Measurements from ENCODE around the gene IL6. TPM values are rescaled to one million over a fixed set of nuclear protein-coding genes. Genes with fewer than 3 reads are reported as not detected.

The IL6 gene
- polyA plus RNA-seq, 1 donor (not counting 4 experiments of a cell fraction or from before 2014, with no cell fraction given): 5.0 TPM

DNA sequence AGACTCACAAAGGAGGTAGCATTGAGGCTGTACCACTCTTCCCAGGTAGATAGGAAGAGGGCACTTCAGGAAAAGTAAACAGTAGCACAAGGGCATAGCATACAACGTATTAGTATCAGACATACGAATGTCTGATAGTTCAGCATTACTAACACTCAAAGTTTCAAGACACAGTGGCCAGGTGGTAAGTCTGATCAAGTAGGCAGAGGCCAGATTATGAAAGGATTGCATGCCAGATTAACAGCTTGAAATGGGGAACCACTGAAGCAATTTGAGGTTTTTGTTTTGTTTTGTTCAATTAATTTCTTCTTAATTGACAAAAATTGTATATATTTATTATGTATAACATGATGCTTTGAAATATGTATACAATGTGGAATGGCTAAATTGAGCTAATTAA, 45.7 kb upstream of the IL6 start:
- Histone ChIP-seq H3K4me2 (ENCODE audit: control insufficient read depth, extremely low read depth, insufficient read depth, low read depth, low read length) (no peak overlapping the region), H3K27ac (ENCODE audit: control insufficient read depth, insufficient read depth, low read length) (no peak overlapping the region), H3K9ac (ENCODE audit: control insufficient read depth, extremely low read depth, insufficient read depth, low read length) (no peak overlapping the region), H3K4me3 (ENCODE audit: control insufficient read depth in 2 of 3, extremely low read depth in 1 of 3, insufficient read depth in 2 of 3, low read depth in 1 of 3, low read length in 3 of 3) (no peak overlapping the region), H4K20me1 (ENCODE audit: control insufficient read depth, extremely low read depth, insufficient read depth, low read length) (no peaks in the 10 kb centered on the region), H3K9me3 (ENCODE audit: control insufficient read depth, low read depth, low read length) (no peaks in the 10 kb centered on the region), H3K79me2 (ENCODE audit: control insufficient read depth, insufficient read depth, low read length) (no peaks in the 10 kb centered on the region), H3K36me3 (ENCODE audit: control insufficient read depth in 2 of 2, extremely low read depth in 1 of 2, insufficient read depth in 2 of 2, low read length in 2 of 2) (no peaks in the 10 kb centered on the region), H3K4me1 (ENCODE audit: control insufficient read depth, extremely low read depth, insufficient read depth, low read length) (no peaks in the 10 kb centered on the region), H2AFZ (ENCODE audit: control insufficient read depth, low read length) (no peak overlapping the region), H3K9me1 (ENCODE audit: control insufficient read depth, extremely low read depth, insufficient read depth, low read length) (no peaks in the 10 kb centered on the region), H3K27me3 (ENCODE audit: control insufficient read depth, extremely low read depth, insufficient read depth, low read length) (no peaks in the 10 kb centered on the region)
- DNase-seq (ENCODE audit: low read depth, low spot score): no peak
- no peak for FAIRE-seq
- TF ChIP-seq, protein P1, sequence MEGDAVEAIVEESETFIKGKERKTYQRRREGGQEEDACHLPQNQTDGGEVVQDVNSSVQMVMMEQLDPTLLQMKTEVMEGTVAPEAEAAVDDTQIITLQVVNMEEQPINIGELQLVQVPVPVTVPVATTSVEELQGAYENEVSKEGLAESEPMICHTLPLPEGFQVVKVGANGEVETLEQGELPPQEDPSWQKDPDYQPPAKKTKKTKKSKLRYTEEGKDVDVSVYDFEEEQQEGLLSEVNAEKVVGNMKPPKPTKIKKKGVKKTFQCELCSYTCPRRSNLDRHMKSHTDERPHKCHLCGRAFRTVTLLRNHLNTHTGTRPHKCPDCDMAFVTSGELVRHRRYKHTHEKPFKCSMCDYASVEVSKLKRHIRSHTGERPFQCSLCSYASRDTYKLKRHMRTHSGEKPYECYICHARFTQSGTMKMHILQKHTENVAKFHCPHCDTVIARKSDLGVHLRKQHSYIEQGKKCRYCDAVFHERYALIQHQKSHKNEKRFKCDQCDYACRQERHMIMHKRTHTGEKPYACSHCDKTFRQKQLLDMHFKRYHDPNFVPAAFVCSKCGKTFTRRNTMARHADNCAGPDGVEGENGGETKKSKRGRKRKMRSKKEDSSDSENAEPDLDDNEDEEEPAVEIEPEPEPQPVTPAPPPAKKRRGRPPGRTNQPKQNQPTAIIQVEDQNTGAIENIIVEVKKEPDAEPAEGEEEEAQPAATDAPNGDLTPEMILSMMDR (optimal IDR thresholded peaks at IDR 0.05 in 1 of 3, IDR thresholded peaks at IDR 0.05 in 1 of 3, conservative IDR thresholded peaks at IDR 0.05 in 1 of 3; ENCODE audit: extremely low read depth in 1 of 3, insufficient read depth in 2 of 3, low read length in 3 of 3): no peak
- no peak for TF ChIP-seq EZH2 (IDR thresholded peaks at IDR 0.05; ENCODE audit: low read length)
- dilution Hi-C loops (cut with MboI; ENCODE audit: extremely low pct_ligation_motif_present, low sequenced_read_pairs): no loop called here

DNA sequence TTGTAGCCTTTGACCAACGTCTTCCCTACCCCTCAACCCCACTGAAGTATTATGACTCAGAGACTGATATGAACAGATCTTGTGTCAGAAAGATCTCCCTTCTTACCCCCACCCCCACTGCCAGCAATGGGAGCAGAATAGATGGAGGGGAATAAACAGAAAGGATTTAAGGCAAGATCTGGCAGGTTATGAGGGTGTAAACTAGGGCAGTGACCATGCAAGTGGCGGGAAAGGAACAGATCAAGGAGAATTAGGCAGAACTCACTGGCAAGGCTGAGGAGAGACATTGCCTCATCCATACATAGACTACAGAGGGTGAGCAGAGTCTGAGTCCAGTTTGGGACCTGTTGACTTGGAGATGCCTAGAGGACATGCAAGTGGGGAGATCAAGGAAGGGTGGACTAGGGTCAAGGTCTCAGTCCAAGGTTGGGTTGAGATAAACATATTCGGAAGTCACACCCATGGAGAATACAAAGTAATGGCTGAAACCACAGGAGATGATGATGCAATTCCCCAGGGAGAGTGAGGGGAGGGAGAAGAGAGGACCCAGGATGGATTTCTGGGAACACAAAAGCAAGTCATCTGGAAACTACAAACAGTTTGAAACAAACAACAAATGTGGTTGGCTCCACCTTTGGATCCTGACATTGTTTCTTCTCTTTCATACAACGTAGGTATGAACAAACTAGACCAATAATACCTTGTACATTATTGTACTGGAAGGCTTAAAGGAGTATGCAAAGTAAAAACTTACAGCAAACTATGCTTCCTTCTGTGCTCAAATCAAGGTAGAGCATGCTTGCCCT, 44.9 kb upstream of the IL6 start:
- no peak for FAIRE-seq
- no peak overlapping the region for H3K9ac ChIP-seq (ENCODE audit: control insufficient read depth, extremely low read depth, insufficient read depth, low read length)
- no peak for DNase-seq (ENCODE audit: low read depth, low spot score)
- H3K9me1 ChIP-seq (ENCODE audit: control insufficient read depth, extremely low read depth, insufficient read depth, low read length): no peaks in the 10 kb centered on the region
- H3K79me2 ChIP-seq (ENCODE audit: control insufficient read depth, insufficient read depth, low read length): no peaks in the 10 kb centered on the region
- dilution Hi-C loops (cut with MboI; ENCODE audit: extremely low pct_ligation_motif_present, low sequenced_read_pairs): no loop called here
- no peaks in the 10 kb centered on the region for H3K36me3 ChIP-seq (ENCODE audit: control insufficient read depth in 2 of 2, extremely low read depth in 1 of 2, insufficient read depth in 2 of 2, low read length in 2 of 2)
- H3K4me3 ChIP-seq (ENCODE audit: control insufficient read depth in 2 of 3, extremely low read depth in 1 of 3, insufficient read depth in 2 of 3, low read depth in 1 of 3, low read length in 3 of 3): no peak overlapping the region
- H2AFZ ChIP-seq (ENCODE audit: control insufficient read depth, low read length): no peak overlapping the region
- H3K9me3 ChIP-seq (ENCODE audit: control insufficient read depth, low read depth, low read length): no peaks in the 10 kb centered on the region
- H3K27ac ChIP-seq (ENCODE audit: control insufficient read depth, insufficient read depth, low read length): no peak overlapping the region
- TF ChIP-seq, protein P1 (optimal IDR thresholded peaks at IDR 0.05 in 1 of 3, IDR thresholded peaks at IDR 0.05 in 1 of 3, conservative IDR thresholded peaks at IDR 0.05 in 1 of 3; ENCODE audit: extremely low read depth in 1 of 3, insufficient read depth in 2 of 3, low read length in 3 of 3): no peak
- TF ChIP-seq EZH2 (IDR thresholded peaks at IDR 0.05; ENCODE audit: low read length): no peak
- no peaks in the 10 kb centered on the region for H4K20me1 ChIP-seq (ENCODE audit: control insufficient read depth, extremely low read depth, insufficient read depth, low read length)
- no peaks in the 10 kb centered on the region for H3K4me1 ChIP-seq (ENCODE audit: control insufficient read depth, extremely low read depth, insufficient read depth, low read length)
- H3K27me3 ChIP-seq (ENCODE audit: control insufficient read depth, extremely low read depth, insufficient read depth, low read length): no peaks in the 10 kb centered on the region
- no peak overlapping the region for H3K4me2 ChIP-seq (ENCODE audit: control insufficient read depth, extremely low read depth, insufficient read depth, low read depth, low read length)

Measured in keratinocyte (primary cell).